Large intestine (tissue), 3 donors: ENCODE measurements around the gene UPK3A. TPM values are rescaled to one million over a fixed set of nuclear protein-coding genes. Genes with fewer than 3 reads are reported as not detected.

Experiments used
- DNase-seq, 2 donors: peaks; one replicate each; pipeline versions ENCODE4 v3.0.0 to v3.0.0-alpha.2; 2013
- H3K27ac ChIP-seq: one replicate; pipeline ENCODE4 v1.5.1; 2013; ENCODE audit warnings: low read length
- H3K27me3 ChIP-seq: 2 replicates; pipeline ENCODE4 v1.6.1; 2013; ENCODE audit warnings: low read length; ENCODE audit not compliant: control insufficient read depth, insufficient read depth
- H3K36me3 ChIP-seq: 2 replicates; pipeline ENCODE4 v1.6.1; 2013; ENCODE audit warnings: low read length; ENCODE audit not compliant: control insufficient read depth, insufficient read depth
- H3K4me1 ChIP-seq: one replicate; pipeline ENCODE4 v1.6.1; 2013; ENCODE audit warnings: low read length; ENCODE audit not compliant: control insufficient read depth, insufficient read depth
- H3K4me3 ChIP-seq: one replicate; pipeline ENCODE4 v1.5.1; 2013; ENCODE audit warnings: low read length
- H3K9me3 ChIP-seq: one replicate; pipeline ENCODE4 v1.6.1; 2013; ENCODE audit warnings: mild to moderate bottlenecking, low read depth, low read length, moderate library complexity; ENCODE audit not compliant: control insufficient read depth
- WGBS: methylation state at CpG from one replicate; pipeline ENCODE4 v1.1.5; 2013; ENCODE audit warnings: low lambda C conversion rate; ENCODE audit not compliant: insufficient coverage; 5-methylcytosine and 5-hydroxymethylcytosine counted together
- polyA plus RNA-seq: library from polyadenylated mRNA; unstranded; fragments of 120-200 nt; gene quantifications from one replicate; pipeline ENCODE4 v1.2.1, GENCODE V29; 2013

Gene UPK3A
- polyA plus RNA-seq, 1 donor: 113 TPM

DNA sequence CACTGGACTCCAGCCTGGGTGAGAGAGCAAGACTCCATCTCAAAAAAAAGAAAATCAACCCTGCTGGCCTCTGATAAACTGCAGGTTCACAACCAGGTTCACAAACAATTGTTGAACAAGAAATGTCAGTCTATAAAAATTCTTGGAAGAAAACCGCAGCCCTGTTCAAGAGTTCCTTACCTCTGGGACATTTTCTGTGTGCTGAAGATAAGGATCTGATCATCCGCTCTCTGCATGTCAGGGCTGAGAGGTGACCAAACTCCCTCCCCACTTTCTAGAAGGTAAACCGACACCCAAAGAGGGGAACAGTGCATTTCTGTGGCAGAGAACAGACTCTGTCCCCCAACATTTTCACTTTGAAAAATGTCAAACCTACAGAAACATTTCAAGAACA, 4.2 kb upstream of the UPK3A start:
- DNase-seq: peak in 1 of 2 donors; percentile 73
- Histone ChIP-seq H3K4me3 (no peak overlapping the region), H3K4me1 (peaks cover 50% of the 10 kb centered on the region), H3K27me3 (no peaks in the 10 kb centered on the region), H3K9me3 (no peaks in the 10 kb centered on the region), H3K36me3 (no peaks in the 10 kb centered on the region), H3K27ac (peak overlapping the region; percentile 91)
- no CpG with 5 or more reads among the region's 3 CpGs for WGBS

GRCh38 chr22:45281010-45281409, 3.7 kb upstream of the UPK3A start:
- WGBS: 59% methylated on average over 2 of the region's 3 CpGs

DNA sequence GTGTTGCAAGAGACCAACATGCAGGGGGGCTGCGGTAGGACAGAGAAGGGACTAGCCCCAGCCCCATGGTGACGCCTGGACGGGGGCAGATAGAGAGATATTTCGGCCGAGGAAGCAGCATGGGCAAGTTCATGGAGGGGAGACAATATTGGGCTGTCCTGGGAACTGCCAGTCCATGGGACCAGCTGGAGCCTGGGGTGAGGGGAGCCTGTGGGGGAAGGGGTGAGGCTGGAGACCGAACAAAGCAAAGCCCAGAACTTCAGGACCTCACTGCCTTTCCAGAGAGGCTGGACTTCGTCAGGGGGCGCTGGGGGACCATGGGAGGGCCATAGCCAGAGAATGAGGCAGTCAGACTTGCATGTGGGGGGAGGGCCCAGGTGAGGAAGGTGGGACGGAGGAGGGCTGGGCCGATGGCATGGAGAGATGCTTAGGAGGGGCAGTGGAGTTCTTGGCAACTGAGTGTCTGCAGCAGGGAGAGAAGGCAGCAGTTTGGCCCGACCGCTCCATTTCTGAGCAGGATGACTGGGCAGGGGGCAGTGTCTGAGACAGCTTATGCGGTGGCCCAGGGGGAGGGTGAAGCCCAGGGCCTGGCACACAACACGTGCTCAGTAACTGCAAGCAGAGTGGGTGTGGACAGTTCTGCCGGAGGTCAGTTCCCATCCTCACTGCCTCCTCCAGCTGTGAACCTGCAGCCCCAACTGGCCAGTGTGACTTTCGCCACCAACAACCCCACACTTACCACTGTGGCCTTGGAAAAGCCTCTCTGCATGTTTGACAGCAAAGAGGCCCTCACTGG, 712 bp downstream of the UPK3A start:
- Histone ChIP-seq H3K4me3 (peak overlapping the region; percentile 84), H3K4me1 (peaks cover 56% of the 10 kb centered on the region), H3K9me3 (peaks cover 3% of the 10 kb centered on the region), H3K27me3 (no peaks in the 10 kb centered on the region), H3K27ac (peak overlapping the region; percentile 97), H3K36me3 (no peaks in the 10 kb centered on the region)
- WGBS: no CpG with 5 or more reads among the region's 16 CpGs
- peak in 1 of 2 donors; percentile 66 for DNase-seq

More at GRCh38 chr22:45281010-45281409, 3.7 kb upstream of the UPK3A start:
- no peaks in the 10 kb centered on the region for H3K36me3 ChIP-seq
- peak overlapping the region; percentile 91 for H3K27ac ChIP-seq
- peaks cover 50% of the 10 kb centered on the region for H3K4me1 ChIP-seq
- peak in 1 of 2 donors; percentile 73 for DNase-seq
- no peaks in the 10 kb centered on the region for H3K27me3 ChIP-seq
- no peak overlapping the region for H3K4me3 ChIP-seq
- no peaks in the 10 kb centered on the region for H3K9me3 ChIP-seq

- no peak overlapping the region for H3K4me3 ChIP-seq
- peaks cover 8% of the 10 kb centered on the region for H3K9me3 ChIP-seq
- H3K4me1 ChIP-seq: peaks cover 52% of the 10 kb centered on the region
- no CpG with 5 or more reads among the region's 12 CpGs for WGBS
- peak; percentile 72 to 81 for DNase-seq
- no peaks in the 10 kb centered on the region for H3K36me3 ChIP-seq
- peak overlapping the region; percentile 97 for H3K27ac ChIP-seq
- H3K27me3 ChIP-seq: no peaks in the 10 kb centered on the region
Observed at GRCh38 chr22:45286854-45287551, 2.3 kb downstream of the UPK3A start.

DNA sequence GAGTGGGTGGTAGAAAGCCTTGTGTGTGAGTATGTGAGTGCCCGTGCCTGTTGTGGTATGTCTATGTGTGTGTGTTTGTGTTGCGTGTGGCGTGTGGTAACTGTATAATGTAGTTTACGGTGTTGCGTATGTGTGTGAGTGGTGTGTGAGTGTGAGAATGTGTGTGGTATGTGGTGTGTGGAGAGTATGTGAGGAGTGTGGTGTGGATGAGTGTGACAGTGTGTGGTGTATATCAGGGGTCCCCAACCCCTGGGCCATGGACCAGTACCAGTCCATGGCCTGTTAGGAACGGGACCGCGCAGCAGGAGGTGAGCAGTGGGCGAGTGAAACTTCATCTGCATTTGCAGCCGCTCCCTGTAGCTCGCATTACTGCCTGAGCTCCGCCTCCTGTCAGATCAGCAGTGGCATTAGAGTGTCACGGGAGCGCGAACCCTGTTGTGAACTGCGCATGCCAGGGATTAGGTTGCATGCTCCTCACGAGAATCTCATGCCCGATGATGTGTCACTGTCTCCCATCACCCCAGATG, 5.7 kb downstream of the UPK3A start:
- Histone ChIP-seq H3K27me3 (no peaks in the 10 kb centered on the region), H3K9me3 (peaks cover 8% of the 10 kb centered on the region), H3K4me1 (peaks cover 42% of the 10 kb centered on the region), H3K27ac (peak overlapping the region; percentile 79), H3K4me3 (no peak overlapping the region), H3K36me3 (no peaks in the 10 kb centered on the region)
- DNase-seq: peak; percentile 88 to 92
- no CpG with 5 or more reads among the region's 18 CpGs for WGBS

DNA sequence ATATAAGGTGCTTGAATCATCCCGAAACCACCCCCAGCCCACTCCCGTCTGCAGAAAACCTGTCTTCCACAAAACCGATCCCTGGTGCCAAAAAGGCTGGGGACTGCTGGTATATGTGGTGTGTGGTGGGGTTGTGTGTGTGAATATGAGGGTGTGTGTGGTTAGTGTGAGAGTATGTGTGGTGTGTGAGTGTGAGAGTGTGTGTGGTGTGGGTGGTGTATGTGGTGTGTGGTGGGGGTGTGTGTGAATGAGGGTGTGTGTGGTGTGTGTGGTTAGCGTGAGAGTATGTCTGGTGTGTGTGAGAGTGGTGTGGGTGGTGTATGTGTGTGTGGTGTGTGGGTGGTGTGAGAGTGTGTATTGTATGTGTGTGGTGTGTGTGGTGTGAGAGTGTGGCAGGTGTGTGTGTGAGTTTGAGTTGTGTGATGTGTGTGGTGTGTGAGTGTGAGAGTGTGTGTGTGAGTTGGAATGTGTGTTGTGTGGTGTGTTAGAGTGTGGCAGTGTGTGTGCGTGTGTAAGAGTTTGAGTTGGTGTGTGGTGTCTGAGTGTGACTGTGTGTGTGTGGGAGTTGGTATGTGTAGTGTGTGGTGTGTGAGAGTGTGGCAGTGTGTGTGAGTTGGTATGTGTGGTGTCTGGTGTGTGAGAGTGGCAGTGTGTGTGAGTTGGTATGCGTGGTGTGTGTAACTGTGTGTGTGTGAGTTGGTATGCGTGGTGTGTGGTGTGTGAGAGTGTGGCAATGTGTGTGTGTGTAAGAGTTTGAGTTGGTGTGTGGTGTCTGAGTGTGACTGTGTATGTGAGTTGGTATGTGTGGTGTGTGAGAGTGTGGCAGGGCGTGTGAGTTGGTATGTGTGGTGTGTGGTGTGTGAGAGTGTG, 6.5 kb downstream of the UPK3A start:
- peaks cover 8% of the 10 kb centered on the region for H3K9me3 ChIP-seq
- WGBS: 100% methylated on average over 1 of the region's 8 CpGs

DNA sequence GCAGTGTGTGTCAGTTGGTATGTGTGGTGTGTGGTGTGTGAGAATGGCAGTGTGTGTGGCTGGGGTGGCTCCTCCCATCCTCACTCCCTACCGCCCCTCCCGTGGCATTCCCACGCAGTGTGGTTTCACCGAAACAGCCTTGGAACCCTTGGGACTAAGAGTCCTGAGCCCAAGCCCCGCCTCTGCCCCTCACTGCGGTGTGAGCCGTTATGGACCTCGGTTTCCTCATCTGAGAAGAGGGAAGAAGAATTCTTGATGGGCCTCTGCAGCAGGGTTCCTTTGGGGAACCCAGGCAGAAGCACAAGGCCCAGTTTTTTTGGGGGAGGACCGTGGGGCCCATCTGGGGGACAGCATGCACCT, 7.2 kb downstream of the UPK3A start:
- WGBS: no CpG with 5 or more reads among the region's 9 CpGs
- no peak overlapping the region for H3K4me3 ChIP-seq

More for the DNA sequence above, 6.5 kb downstream of the UPK3A start:
- H3K36me3 ChIP-seq: no peaks in the 10 kb centered on the region
- no peaks in the 10 kb centered on the region for H3K27me3 ChIP-seq
- H3K27ac ChIP-seq: peak overlapping the region; percentile 19
- H3K4me1 ChIP-seq: peaks cover 37% of the 10 kb centered on the region
- H3K4me3 ChIP-seq: no peak overlapping the region
- no peak for DNase-seq

GRCh38 chr22:45292731-45293442, 8.1 kb downstream of the UPK3A start:
- 75% methylated on average over 2 of the region's 23 CpGs for WGBS
- Histone ChIP-seq H3K27me3 (no peaks in the 10 kb centered on the region), H3K4me1 (peaks cover 24% of the 10 kb centered on the region), H3K4me3 (no peak overlapping the region), H3K27ac (no peak overlapping the region), H3K36me3 (no peaks in the 10 kb centered on the region), H3K9me3 (peaks cover 8% of the 10 kb centered on the region)
- peak in 1 of 2 donors; percentile 61 for DNase-seq

More for the DNA sequence above, 7.2 kb downstream of the UPK3A start:
- Histone ChIP-seq H3K4me1 (peaks cover 31% of the 10 kb centered on the region), H3K27ac (no peak overlapping the region), H3K9me3 (peaks cover 8% of the 10 kb centered on the region), H3K36me3 (no peaks in the 10 kb centered on the region), H3K27me3 (no peaks in the 10 kb centered on the region)
- DNase-seq: no peak

GRCh38 chr22:45294030-45294429, 9.3 kb downstream of the UPK3A start:
- H3K36me3 ChIP-seq: no peaks in the 10 kb centered on the region
- WGBS: 40% methylated on average over 2 of the region's 6 CpGs

More at GRCh38 chr22:45294030-45294429, 9.3 kb downstream of the UPK3A start:
- Histone ChIP-seq H3K27ac (no peak overlapping the region), H3K4me1 (peaks cover 23% of the 10 kb centered on the region), H3K9me3 (peaks cover 7% of the 10 kb centered on the region), H3K27me3 (no peaks in the 10 kb centered on the region), H3K4me3 (no peak overlapping the region)
- no peak for DNase-seq
